NCI-H1105 (cell line): ENCODE results near the gene TMF1.

Experiments
- DNase-seq: peaks from one replicate; lab custom pipeline; 2025; lab: John Stamatoyannopoulos, UW

The TMF1 gene, protein sequence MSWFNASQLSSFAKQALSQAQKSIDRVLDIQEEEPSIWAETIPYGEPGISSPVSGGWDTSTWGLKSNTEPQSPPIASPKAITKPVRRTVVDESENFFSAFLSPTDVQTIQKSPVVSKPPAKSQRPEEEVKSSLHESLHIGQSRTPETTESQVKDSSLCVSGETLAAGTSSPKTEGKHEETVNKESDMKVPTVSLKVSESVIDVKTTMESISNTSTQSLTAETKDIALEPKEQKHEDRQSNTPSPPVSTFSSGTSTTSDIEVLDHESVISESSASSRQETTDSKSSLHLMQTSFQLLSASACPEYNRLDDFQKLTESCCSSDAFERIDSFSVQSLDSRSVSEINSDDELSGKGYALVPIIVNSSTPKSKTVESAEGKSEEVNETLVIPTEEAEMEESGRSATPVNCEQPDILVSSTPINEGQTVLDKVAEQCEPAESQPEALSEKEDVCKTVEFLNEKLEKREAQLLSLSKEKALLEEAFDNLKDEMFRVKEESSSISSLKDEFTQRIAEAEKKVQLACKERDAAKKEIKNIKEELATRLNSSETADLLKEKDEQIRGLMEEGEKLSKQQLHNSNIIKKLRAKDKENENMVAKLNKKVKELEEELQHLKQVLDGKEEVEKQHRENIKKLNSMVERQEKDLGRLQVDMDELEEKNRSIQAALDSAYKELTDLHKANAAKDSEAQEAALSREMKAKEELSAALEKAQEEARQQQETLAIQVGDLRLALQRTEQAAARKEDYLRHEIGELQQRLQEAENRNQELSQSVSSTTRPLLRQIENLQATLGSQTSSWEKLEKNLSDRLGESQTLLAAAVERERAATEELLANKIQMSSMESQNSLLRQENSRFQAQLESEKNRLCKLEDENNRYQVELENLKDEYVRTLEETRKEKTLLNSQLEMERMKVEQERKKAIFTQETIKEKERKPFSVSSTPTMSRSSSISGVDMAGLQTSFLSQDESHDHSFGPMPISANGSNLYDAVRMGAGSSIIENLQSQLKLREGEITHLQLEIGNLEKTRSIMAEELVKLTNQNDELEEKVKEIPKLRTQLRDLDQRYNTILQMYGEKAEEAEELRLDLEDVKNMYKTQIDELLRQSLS

DNA sequence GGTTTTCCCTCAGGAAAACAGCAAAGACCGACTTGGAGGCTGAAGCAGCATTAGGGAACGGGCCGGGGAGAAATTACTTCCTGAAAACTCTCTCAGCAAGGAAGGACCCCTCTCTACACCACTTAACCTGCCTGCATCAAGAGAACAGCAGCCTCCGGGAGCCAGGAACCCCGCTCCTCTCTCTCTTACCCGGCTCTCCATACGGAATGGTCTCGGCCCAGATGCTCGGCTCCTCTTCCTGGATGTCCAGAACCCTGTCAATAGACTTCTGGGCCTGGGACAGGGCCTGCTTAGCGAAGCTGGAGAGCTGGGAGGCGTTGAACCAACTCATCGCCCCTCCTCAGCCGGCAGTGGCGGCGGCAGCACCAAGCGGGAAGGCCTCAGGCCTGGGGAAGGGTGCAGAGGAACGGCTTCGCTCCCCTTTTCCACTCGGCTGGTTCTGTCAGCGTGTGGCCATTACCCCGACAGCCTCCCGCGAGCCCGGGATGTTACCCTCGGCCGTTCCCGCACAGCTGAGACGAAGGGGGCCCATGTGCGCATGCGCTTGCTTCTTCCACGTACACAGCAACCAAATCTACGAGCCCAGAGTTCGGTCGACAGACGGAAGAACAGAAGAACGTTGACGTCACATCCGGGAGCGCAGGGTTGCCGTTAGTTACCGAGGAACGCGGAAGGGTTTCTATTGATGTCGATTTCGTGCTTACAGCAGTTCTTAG is at the start of gene TMF1:
TMF1 (minus strand) TSS at position 578 of the 716 bp plus-strand sequence; CDS start at position 331, 247 bp downstream.
- DNase-seq: no peak

DNA sequence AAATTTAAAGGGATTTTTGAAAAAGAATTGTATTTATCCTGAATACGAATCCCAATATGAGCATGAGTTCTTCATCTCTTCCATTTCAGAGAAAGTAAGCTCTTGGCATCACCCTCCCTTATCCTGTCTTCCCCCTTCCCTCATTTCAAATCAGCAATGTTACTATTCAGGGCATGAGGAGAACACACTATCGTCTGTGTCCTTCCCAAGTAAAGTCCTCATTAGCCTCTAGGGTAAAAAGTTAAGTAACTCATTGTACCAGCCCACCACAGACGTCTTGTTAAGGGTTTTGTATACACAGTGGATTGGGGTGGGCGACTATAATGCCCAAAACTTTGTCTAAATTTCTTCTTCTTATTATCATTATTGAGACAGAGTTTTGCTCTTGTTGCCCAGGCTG is 47.4 kb upstream of the TMF1 start:
- DNase-seq: no peak

DNA sequence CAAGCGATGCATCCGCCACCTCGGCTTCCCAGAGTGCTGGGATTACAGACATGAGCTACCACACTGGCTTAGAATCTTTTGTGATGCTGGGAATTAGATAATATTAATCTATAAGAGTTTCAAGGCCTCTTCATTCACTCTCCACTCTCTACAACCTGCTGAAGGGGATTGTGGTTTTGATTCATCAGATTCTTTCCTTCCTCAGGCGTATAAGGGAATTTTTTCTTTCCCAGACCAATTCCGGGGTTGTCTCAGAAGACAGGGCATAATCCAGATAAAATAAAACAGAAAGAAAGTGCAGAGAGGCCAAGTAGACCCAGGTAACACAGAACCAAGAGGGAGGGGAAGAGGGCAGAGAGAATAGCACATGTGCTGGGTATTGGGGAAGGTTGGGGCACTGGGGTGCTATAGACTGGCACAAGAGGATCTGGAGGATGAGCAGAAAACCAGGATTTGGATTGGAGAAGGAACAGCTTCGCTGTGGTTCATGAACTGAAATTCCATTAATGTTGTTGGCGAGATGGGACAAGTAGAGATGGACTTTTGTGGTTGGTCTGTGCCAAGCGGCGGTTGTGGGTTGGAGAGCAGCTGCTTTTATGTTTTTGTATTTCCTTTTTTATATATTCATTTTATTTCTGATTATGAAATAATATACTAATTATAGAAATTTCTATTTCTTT is 45.4 kb upstream of the TMF1 start:
- no peak for DNase-seq

DNA sequence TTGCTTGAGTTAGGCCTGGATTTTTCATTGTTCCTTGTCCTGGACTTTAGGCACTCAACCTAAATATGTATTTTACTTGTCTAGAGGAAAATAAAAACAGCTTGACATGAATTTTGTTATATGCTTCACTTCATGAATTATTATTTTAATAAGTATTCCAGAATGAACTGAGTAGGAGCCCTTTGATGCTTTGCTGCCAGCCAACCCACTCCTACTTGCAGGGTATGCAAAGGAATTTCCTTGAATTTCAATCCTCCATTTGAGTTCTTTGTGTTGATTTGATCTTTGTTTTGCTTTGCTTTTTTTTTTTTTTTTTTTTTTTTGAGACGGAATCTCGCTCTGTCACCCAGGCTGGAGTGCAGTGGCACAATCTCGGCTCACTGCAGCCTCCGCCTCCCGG is 44.2 kb upstream of the TMF1 start:
- DNase-seq: no peak

DNA sequence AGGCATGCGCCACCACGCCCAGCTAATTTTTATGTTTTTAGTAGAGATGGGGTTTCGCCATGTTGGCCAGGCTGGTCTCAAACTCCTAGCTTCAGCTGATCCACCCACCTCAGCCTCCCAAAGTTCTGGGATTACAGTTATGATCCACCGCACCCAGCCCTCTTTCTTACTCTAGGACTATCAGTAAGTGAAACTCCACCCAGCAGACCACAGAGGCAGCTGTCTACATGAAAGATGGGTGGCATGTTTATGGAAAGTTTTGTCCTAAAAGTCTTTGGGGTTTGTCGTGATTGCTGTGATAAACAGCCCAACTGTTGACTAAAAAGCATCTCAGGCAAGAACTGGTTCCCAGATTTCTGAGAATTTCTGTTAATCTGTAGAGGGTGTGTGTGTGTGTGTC is 43.5 kb upstream of the TMF1 start:
- DNase-seq: no peak

DNA sequence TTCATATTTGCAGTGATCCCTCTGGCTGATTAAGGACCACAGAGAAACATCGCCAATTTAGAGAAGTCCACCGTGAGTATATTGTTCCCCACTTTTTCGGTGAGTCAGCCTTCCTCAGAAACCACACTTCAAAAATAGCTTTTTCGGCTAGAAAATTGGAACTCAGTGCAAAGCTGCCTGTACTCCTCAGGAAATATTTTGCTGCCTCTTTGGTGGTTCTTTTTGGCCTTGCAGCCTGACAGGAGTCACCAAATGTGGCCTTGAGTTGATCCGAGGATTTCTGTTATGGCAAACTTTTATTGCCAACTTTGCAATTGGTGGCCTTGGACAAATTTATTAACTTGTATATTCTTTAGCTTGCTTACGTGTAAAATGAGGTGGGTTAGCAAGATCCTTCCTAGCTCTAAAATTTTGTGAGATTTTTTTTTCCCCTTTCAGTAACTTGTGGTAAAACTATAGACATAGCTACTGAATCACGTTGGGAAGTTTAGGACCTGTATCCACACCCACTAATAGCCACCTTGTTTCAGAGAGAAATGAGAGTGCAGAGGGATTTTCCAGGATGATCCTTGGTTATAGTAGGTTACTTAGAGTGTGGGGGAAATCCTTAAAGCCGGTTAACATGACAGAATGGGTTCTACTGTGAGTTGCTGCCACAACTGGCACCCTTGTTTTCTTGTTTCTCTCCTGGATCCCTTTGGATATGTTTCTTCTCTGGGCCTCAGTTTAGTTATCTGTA is 42.5 kb upstream of the TMF1 start:
- no peak for DNase-seq

DNA sequence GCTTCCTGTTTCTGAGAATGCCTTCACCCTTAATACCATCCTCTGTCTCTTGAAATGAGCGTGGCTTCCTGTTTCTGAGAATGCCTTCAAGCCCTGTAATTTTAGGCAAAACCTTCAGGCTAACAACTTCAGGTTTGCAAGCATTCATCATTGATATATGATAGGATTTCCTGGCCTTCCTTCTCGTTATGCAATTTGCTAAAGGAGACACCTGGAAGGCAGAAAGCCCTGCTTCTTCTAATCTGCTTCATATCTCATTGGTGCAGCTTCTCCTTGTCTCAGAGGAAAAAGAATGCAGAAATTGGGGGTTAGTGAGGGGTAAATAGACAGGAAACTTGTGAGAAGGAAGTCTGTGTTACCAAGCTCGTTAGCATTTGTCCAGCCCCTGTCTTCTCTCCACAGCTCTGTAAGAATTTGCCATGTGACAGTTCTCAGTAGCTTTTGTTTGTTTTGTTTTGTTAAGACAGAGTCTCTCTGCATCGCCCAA is 39.9 kb upstream of the TMF1 start:
- no peak for DNase-seq

DNA sequence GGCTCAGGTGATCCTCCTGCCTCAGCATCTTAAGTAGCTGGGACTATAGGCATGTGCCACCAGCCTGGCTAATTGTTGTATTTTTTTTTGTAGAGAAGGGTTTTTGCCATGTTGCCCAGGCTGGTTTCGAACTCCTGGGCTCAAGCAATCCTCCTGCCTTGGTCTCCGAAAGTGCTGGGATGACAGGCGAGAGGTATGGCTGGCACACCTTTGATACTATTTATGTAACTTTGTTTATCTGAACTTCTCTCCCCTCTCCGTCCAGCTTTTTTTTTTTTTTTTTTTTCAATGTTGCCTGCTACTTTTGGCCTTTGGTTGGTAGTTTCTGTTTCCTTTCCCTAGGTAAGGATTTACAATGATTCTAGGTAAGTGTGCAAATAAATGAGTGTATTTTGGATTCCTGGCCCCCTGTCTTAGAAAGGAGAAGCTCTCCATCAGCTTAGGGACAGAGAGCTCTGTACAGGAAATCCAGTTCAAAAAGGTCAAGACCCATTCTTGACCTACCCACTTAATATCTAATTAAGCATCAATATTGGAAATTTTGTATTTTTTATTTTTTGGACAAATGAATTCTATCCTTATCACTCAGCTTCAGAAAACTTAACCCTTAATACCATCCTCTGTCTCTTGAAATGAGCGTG is 39.4 kb upstream of the TMF1 start:
- no peak for DNase-seq

DNA sequence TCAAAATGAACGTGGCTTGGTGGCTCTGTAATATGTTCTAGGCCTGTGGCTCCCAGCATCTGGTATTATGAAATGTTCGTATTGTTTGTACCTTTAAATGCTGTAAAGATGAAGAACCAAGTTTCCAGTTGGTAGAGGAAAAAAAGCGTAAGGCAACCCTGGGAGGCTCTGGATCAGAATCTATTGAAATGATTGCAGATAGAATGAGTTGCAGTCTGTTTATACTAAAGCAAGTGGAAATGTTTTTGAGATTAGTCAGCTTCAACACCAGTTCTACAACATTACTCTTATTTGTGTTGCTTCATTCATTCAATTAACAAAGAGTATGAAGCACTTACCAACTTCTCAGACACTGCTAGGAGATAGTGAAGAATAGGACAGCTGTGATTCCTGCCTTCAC is 37.9 kb upstream of the TMF1 start:
- DNase-seq: no peak

DNA sequence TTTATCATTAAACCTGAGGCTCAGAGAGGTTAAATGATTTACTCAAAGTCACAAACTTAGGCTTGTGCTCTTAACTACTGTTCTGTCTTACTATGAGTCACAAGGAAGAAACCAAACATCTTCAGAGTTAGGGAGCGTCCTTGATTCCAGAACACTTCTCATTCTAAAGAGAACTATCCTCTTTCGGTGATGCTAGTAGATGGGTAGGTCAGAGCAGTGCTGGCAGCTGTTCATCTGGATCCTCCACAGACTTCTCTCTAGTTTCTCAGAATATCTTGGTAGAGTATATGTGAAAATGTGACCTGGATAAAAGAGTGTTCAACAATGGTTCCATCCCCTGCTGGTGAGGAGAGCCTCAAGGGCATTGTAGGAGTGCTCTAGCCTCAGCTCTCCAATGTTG is 35.9 kb upstream of the TMF1 start:
- DNase-seq: no peak

DNA sequence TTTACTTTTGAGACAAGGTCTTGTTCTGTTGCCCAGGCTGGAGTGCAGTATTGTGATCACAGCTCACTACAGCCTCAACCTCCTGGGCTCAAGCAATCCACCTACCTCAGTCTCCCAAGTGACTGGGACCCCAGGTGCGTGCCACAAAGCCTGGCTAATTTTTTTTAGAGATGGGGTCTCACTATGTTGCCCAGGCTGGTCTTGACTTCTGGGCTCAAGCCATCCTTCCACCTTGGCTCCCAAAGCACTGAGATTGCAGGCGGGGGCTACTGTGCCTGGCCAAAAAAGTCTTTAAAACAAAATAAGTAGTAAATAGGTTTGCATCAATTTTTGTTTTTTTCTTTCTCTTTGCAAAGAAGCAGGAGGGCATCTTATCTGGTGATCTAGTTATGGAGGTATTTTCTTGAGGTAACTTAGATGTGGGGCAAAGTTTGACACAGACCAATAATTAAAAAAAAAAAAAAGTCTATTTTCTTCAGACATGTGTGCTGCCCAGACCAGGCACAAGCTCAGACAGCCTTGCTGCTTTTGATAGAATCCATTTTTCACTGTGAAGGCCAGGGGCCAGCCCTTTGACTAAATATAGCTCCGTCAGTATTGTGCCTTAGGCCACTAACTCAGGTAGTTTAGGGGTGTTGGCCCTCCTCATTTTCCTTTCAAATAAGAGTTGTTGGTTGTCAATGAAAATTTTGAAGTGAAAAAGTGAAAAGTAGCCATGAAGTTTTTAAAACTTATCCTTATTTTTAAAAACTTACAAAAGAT is 35.1 kb upstream of the TMF1 start:
- no peak for DNase-seq

DNA sequence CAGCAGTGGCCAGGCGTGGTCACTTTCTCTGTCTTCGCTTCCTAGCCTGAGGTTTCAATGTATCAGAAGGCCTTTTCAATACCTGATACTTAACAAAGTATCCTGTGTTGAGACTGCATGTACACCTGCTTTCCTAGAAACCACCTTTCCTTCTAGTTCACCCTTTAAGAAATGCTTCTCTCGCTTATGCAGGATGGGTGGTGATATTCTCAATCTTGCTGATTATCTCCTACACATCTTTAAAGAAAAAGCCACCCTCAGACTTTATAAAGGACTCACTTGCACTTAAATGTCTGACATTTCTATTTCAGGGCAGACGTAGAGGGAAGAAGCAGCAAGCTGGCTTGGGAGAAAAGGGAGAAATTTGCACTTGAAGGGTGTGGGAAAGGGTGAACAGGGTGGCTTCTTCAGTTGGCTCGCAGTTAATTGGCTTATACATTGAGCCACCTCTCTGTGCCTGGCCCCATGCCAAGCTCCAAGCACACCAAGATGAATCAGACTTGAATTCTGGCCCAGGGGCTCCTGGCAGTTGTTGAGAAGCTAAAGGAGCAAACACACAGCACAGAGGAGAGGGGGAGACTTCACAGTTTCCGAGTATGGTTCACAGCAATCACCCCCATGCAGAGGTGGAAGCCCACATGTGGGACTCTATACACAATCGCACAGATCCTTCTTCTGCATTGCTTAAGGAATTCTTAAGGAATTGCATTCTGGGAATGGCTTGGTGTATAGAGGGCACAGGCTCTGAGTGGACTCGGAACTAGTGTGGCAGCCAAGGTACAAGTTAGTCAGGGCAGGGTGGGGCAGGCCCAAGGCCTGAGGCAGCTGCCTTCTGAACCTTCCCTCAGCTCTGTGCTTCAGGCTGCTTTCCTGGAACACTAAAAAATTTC is 33.9 kb upstream of the TMF1 start:
- DNase-seq: peak; percentile 65

DNA sequence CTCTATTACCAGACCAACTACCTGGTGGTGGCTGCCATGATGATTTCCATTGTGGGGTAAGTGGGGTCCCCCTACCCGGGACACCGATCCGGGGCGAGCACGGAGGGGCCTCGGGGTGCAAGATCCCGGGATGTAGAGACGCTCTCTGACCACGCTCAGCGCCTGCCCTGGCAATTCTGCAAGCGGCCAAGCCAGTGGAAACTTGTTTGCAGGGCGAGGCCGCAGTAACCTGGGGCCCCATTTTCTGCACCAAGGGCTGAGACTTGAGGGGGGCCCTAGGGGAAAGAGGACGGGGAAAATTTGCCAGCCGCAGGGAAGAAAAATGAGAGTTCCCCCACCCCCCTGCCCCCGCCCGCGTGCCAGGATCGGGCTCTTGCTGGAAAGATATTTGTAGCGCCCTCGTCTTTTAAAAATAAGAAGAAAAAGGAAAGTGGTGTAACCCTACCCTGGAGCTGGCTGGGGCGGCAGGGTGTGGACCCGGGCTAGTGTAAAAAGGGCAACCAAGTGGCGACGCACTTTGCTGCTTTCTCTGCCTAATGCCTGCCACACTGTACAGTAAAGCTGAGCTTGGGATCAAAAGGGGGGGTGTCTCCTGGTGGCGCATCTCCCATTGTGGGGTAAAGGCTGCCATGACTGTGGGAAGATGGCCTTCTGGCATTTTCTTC is 33.2 kb upstream of the TMF1 start:
- no peak for DNase-seq

DNA sequence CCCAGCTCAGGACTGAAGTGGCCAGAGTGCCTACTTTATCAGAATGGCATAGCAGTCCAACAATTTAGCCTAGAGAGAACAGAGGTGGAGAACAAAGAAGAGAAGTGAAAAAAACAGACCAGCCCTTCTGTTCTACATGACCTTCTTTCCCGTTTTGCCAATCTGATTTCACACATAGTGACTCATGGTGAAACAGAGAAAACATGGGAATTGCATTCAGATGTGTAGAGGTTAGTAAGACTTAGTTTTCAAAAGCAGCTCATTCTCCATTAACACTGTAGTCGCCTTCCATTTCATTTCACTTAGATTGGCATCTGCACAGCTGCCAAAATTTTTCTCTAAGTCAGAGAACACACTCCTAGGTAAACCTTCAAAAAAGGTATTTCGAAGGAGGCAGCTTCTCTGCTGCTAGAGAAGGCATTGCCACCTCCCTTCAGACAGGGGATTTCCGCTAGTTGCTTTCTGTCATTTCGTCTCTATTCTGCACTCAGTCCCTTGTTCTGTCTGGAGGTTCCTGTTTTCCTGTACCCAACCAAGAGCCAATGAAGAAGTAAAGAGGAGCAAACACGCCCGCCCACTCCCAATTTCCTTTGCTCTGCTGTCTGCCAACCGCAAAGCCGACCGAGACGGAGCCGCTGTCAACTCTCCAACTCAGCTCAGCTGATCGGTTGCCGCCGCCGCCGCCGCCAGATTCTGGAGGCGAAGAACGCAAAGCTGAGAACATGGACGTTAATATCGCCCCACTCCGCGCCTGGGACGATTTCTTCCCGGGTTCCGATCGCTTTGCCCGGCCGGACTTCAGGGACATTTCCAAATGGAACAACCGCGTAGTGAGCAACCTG is 32.4 kb upstream of the TMF1 start, which contains the start of gene ARL6IP5:
ARL6IP5 (plus strand) TSS at position 612 of the 842 bp plus-strand sequence; CDS start at position 723, 111 bp downstream.
- peak; percentile 69 for DNase-seq

DNA sequence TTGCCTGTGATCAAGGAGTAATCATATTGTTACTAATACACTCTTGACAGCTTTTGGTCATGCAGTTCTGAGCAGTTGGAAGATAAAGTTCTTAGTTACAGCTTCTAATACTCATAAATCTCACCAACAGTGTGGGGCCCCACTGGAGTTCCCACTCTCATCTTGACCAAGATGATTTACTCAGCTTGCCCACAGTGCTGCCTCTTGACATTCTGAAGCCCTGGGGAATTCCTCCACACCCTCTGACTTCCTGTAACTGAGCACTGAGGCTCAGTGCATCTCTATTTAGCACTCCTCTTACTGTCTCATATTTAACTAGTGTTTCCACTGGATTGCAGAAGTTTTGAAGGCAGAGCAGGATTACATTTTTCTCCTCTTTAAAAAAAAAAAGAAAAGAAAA is 30.7 kb upstream of the TMF1 start:
- DNase-seq: no peak

DNA sequence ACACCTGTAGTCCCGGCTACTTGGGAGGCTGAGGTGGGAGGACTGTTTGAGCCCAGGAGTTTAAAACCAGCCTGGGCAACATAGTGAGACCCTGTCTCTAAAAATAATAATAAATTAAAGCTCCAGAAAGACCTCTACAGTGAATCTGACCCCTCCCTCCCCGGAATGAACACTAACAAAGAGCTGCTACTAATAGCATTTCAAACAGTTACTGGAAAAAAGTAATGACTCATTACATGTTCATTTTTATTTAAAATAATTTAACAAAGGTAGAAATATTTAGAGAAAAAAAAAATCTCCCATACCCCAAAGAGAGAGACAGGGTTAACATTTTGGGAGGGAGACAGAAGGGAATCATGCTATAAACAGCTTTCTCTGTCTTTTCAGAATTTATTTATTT is 30.2 kb upstream of the TMF1 start:
- DNase-seq: no peak
